ENCODE data around the gene AHSP. TPM values are rescaled to one million over a fixed set of nuclear protein-coding genes. Genes with fewer than 3 reads are reported as not detected.

The AHSP gene
- total RNA-seq, 2 experiments from 2014 or later: not detected

- Mint-ChIP-seq H3K36me3 (ENCODE audit: low read depth) (peaks cover 10% of the 10 kb centered on the region), H3K4me3 (peak overlapping the region; percentile 77), H3K4me1 (peaks cover 6% of the 10 kb centered on the region), H3K27me3 (peaks cover 2% of the 10 kb centered on the region), H3K9me3 (ENCODE audit: low read depth) (no peaks in the 10 kb centered on the region), H3K27ac (no peak overlapping the region)
- ChIA-PET CTCF (interaction anchor here (1.6 kb wide), 1 partner anchor 27 kb away, joined by 6 read pairs; no protein-coding TSS in a partner anchor), POLR2A (interaction anchor here (1.2 kb wide), 1 partner anchor 21 kb away, joined by 3 read pairs; the partner anchor contains the start of gene RUSF1)
- DNase-seq: peak; percentile 74
- ATAC-seq: peak; percentile 93
- intact Hi-C loops (cut with DNase I, micrococcal nuclease): loop anchor here (1.0 kb wide), 2 partner anchors 20 to 29 kb away; partner anchors contain the start of genes ARMC5 (in 2 of the 2) and RUSF1 (in 1 of the 2)
These were observed 39.8 kb upstream of the AHSP start for GRCh38 chr16:31487720-31488467.

- no peaks in the 10 kb centered on the region for H3K9me3 Mint-ChIP-seq (ENCODE audit: low read depth)
- no peak overlapping the region for H3K27ac Mint-ChIP-seq
- peaks cover 2% of the 10 kb centered on the region for H3K27me3 Mint-ChIP-seq
- ATAC-seq (no peak), DNase-seq (no peak)
- CTCF ChIA-PET: interaction anchor here (0.8 to 1.6 kb wide), 2 partner anchors 28 to 124 kb away, joined by 3 to 6 read pairs; no protein-coding TSS in a partner anchor
- POLR2A ChIA-PET: interaction anchor here (1.2 kb wide), 1 partner anchor 20 kb away, joined by 3 read pairs; the partner anchor contains the start of gene RUSF1
- peaks cover 10% of the 10 kb centered on the region for H3K36me3 Mint-ChIP-seq (ENCODE audit: low read depth)
- intact Hi-C loops (cut with DNase I, micrococcal nuclease): no loop called here
- peak overlapping the region; percentile 26 for H3K4me3 Mint-ChIP-seq
- H3K4me1 Mint-ChIP-seq: peaks cover 6% of the 10 kb centered on the region
These were observed 39.0 kb upstream of the AHSP start for GRCh38 chr16:31488468-31489297.

- Mint-ChIP-seq H3K36me3 (ENCODE audit: low read depth) (peaks cover 10% of the 10 kb centered on the region), H3K27me3 (peaks cover 2% of the 10 kb centered on the region), H3K9me3 (ENCODE audit: low read depth) (no peaks in the 10 kb centered on the region), H3K4me1 (peaks cover 6% of the 10 kb centered on the region), H3K4me3 (peak overlapping the region; percentile 26), H3K27ac (no peak overlapping the region)
- DNase-seq: no peak
- no peak for ATAC-seq
- CTCF ChIA-PET: interaction anchor here (0.8 to 1.6 kb wide), 2 partner anchors 29 to 123 kb away, joined by 3 to 6 read pairs; no protein-coding TSS in a partner anchor
- intact Hi-C loops (cut with DNase I, micrococcal nuclease): no loop called here
- POLR2A ChIA-PET: interaction anchor here (1.2 kb wide), 1 partner anchor 19 kb away, joined by 3 read pairs; the partner anchor contains the start of gene RUSF1
These were observed 38.5 kb upstream of the AHSP start for GRCh38 chr16:31489298-31489564.

- intact Hi-C loops (cut with DNase I, micrococcal nuclease): no loop called here
- H3K4me3 Mint-ChIP-seq: no peak overlapping the region
- H3K27me3 Mint-ChIP-seq: peaks cover 2% of the 10 kb centered on the region
- POLR2A ChIA-PET: no interaction called here
- ATAC-seq (no peak), DNase-seq (no peak)
- H3K27ac Mint-ChIP-seq: no peak overlapping the region
- H3K4me1 Mint-ChIP-seq: peaks cover 6% of the 10 kb centered on the region
- CTCF ChIA-PET: interaction anchor here (0.8 to 1.0 kb wide), 2 partner anchors 29 to 123 kb away, joined by 3 read pairs; no protein-coding TSS in a partner anchor
- peaks cover 10% of the 10 kb centered on the region for H3K36me3 Mint-ChIP-seq (ENCODE audit: low read depth)
- H3K9me3 Mint-ChIP-seq (ENCODE audit: low read depth): no peaks in the 10 kb centered on the region
These were observed 37.8 kb upstream of the AHSP start for GRCh38 chr16:31489616-31490584.

- Mint-ChIP-seq H3K27me3 (no peaks in the 10 kb centered on the region), H3K4me1 (peaks cover 6% of the 10 kb centered on the region), H3K36me3 (ENCODE audit: low read depth) (peaks cover 14% of the 10 kb centered on the region), H3K9me3 (ENCODE audit: low read depth) (no peaks in the 10 kb centered on the region), H3K27ac (no peak overlapping the region), H3K4me3 (no peak overlapping the region)
- POLR2A ChIA-PET: interaction anchor here (0.7 kb wide), 1 partner anchor 10 kb away, joined by 3 read pairs; no protein-coding TSS in a partner anchor
- DNase-seq: no peak
- CTCF ChIA-PET: no interaction called here
- intact Hi-C loops (cut with DNase I, micrococcal nuclease): no loop called here
- no peak for ATAC-seq
These were observed 35.8 kb upstream of the AHSP start for GRCh38 chr16:31491778-31492418.

GRCh38 chr16:31493506-31494125 is 34.1 kb upstream of the AHSP start:
- POLR2A ChIA-PET: no interaction called here
- no peaks in the 10 kb centered on the region for H3K27me3 Mint-ChIP-seq

GRCh38 chr16:31496670-31497069 is 31.0 kb upstream of the AHSP start:
- Mint-ChIP-seq H3K4me3 (no peak overlapping the region), H3K9me3 (ENCODE audit: low read depth) (no peaks in the 10 kb centered on the region), H3K36me3 (ENCODE audit: low read depth) (peaks cover 14% of the 10 kb centered on the region), H3K4me1 (no peaks in the 10 kb centered on the region), H3K27ac (no peak overlapping the region), H3K27me3 (no peaks in the 10 kb centered on the region)
- ChIA-PET CTCF (interaction anchor here (0.5 to 0.8 kb wide), 2 partner anchors 9 to 30 kb away, joined by 3 to 4 read pairs; no protein-coding TSS in a partner anchor), POLR2A (no interaction called here)
- intact Hi-C loops (cut with DNase I, micrococcal nuclease): no loop called here
- DNase-seq (no peak), ATAC-seq (no peak)

More at GRCh38 chr16:31493506-31494125, 34.1 kb upstream of the AHSP start:
- H3K36me3 Mint-ChIP-seq (ENCODE audit: low read depth): peaks cover 17% of the 10 kb centered on the region
- H3K4me3 Mint-ChIP-seq: no peak overlapping the region
- DNase-seq (no peak), ATAC-seq (no peak)
- no peaks in the 10 kb centered on the region for H3K4me1 Mint-ChIP-seq
- CTCF ChIA-PET: interaction anchor here (0.6 kb wide), 1 partner anchor 19 kb away, joined by 3 read pairs; no protein-coding TSS in a partner anchor
- no peak overlapping the region for H3K27ac Mint-ChIP-seq
- intact Hi-C loops (cut with DNase I, micrococcal nuclease): no loop called here
- no peaks in the 10 kb centered on the region for H3K9me3 Mint-ChIP-seq (ENCODE audit: low read depth)

- H3K27ac Mint-ChIP-seq: no peak overlapping the region
- H3K4me3 Mint-ChIP-seq: no peak overlapping the region
- CTCF ChIA-PET: interaction anchor here (0.6 to 1.0 kb wide), 3 partner anchors 9 to 45 kb away, joined by 3 to 4 read pairs (median 3); no protein-coding TSS in a partner anchor
- ATAC-seq: no peak
- no peak for DNase-seq
- H3K9me3 Mint-ChIP-seq (ENCODE audit: low read depth): no peaks in the 10 kb centered on the region
- peaks cover 11% of the 10 kb centered on the region for H3K36me3 Mint-ChIP-seq (ENCODE audit: low read depth)
- no peaks in the 10 kb centered on the region for H3K27me3 Mint-ChIP-seq
- H3K4me1 Mint-ChIP-seq: no peaks in the 10 kb centered on the region
- POLR2A ChIA-PET: no interaction called here
- intact Hi-C loops (cut with DNase I, micrococcal nuclease): no loop called here
These were observed 29.2 kb upstream of the AHSP start for GRCh38 chr16:31498493-31498892.

GRCh38 chr16:31499928-31500327 is 27.8 kb upstream of the AHSP start:
- no peak overlapping the region for H3K4me3 Mint-ChIP-seq
- CTCF ChIA-PET: interaction anchor here (0.6 kb wide), 1 partner anchor 340 kb away, joined by 3 read pairs; no protein-coding TSS in a partner anchor
- no peak overlapping the region for H3K27ac Mint-ChIP-seq
- POLR2A ChIA-PET: no interaction called here
- H3K27me3 Mint-ChIP-seq: no peaks in the 10 kb centered on the region
- peaks cover 11% of the 10 kb centered on the region for H3K36me3 Mint-ChIP-seq (ENCODE audit: low read depth)
- H3K9me3 Mint-ChIP-seq (ENCODE audit: low read depth): no peaks in the 10 kb centered on the region
- intact Hi-C loops (cut with DNase I, micrococcal nuclease): no loop called here
- peaks cover 4% of the 10 kb centered on the region for H3K4me1 Mint-ChIP-seq
- DNase-seq: no peak
- ATAC-seq: no peak
